GM18907 (cell line): ENCODE data around the gene PADI6.
"Not testable (repeated sequence)": the region's sequence is repeated elsewhere in the genome, so short reads cannot be mapped to it uniquely, and the experiment has no call there.

Experiments used
- ATAC-seq: cut with Tn5 transposase; IDR thresholded peaks from one replicate; pipeline ENCODE4 v1.9.1; 2021; ENCODE audit warnings: mild to moderate bottlenecking, moderate library complexity; ENCODE audit not compliant: unreplicated experiment

The PADI6 gene

GRCh38 chr1:17371896-17372295 is at the start of gene PADI6:
PADI6 (plus strand) TSS chr1:17372196; CDS start chr1:17372246, 50 bp downstream.
- no peak for ATAC-seq

DNA sequence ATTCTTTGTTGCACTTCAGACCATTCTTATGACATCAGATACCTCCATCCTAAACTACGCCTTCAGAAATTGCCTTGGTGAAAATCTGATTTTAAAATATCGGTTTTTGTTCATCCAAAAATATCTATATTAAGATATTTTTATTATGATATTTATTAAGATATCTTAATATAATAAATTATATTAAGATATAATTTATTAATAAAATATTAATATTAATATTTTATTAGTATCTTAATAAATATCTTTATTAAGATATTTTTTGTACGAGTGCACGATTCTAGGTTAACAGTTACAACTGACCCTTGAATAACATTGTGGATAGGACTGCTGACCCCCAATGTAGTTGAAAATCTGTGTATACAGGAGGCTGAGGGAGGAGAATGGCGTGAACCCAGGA is 43.1 kb upstream of the PADI6 start:
- ATAC-seq = no peak

- ATAC-seq = no peak
Measured at GRCh38 chr1:17329610-17330009, 42.4 kb upstream of the PADI6 start.

DNA sequence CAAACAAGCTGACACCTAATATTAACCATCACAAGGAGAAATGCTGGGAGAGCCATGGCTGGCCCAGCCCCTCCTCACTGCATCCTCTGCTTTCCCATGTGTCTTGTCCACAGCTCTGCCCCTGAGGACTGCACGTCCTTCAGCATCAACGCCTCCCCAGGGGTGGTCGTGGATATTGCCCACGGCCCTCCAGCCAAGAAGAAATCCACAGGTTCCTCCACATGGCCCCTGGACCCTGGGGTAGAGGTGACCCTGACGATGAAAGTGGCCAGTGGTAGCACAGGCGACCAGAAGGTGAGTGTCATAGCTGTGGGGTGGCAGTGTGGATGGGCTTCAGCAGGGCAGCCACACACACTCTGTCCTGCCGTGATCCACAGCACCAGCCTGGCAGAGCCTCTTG is 41.1 kb upstream of the PADI6 start:
- ATAC-seq = no peak

- no peak for ATAC-seq
Measured at GRCh38 chr1:17333081-17333480, 38.9 kb upstream of the PADI6 start.

DNA sequence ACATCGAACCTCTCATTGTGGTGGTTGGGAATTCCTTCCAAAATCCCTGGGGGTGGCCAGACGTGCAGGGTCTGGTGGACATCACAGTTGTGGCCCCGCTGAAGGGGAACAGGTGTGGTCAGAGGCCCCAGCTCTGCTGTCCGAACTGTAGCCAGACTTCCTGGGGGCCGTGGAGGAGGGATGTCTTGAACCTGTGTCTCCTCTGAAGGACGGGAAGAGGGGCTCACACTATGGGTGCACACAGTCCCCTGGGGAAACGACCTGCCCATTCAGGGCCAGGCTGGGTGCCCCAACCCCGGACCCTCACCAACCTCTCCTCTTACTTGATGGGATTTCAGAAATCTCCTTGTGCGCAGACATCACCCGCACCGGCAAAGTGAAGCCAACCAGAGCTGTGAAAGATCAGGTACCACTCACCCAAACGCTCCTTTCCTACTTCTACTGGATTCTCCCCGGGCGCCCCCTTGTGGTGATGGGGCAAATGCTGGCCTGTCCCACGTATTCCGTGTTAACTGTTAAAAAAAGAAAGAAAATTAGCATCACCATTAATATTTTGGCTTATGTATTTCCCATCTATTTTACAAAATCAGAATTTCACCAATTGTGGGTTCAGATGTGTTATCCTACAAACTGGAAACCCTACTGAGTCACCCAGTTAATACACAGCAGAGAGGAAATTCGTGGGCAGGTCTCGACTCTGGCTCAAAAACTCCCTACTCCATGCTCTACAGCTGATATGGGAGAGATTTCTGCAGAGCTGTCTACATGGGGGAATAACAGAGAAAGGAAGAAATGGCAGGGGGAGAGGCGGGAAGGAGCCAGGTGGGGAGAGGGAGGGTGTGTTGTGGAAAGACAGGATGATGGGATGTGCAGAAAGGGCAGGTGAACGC is 35.9 kb upstream of the PADI6 start:
- ATAC-seq = no peak

GRCh38 chr1:17338706-17339493 is 33.1 kb upstream of the PADI6 start:
- no peak for ATAC-seq

DNA sequence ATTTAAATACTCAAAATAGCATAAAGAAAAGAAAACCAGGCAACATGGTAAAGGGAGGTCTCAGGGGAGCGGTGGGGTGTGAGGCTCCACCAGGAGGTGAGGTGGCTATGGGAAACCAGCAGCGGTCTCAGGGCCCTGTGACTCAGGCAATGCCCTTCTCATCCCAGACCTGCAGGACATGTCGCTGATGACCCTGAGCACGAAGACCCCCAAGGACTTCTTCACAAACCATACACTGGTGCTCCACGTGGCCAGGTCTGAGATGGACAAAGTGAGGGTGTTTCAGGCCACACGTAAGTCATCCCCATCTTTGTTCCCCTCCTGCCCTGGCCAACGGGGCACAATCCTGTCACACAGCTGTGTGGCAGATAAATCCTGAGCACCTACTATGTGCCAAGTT is 32.5 kb upstream of the PADI6 start:
- ATAC-seq = no peak

GRCh38 chr1:17340358-17340757 is 31.6 kb upstream of the PADI6 start:
- no peak for ATAC-seq

DNA sequence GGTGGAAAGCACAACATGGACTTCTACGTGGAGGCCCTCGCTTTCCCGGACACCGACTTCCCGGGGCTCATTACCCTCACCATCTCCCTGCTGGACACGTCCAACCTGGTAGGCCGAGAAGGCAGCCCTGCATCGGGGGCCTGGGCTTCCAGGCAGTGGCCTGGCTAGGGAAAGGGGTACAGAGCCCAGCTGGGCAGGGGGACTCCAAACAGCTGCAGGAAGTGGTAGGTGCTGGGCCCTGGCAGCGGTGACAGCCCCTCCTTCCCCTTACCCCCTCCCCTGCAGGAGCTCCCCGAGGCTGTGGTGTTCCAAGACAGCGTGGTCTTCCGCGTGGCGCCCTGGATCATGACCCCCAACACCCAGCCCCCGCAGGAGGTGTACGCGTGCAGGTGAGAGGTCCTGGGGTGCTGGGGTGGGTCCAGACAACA is 30.0 kb upstream of the PADI6 start:
- no peak for ATAC-seq

GRCh38 chr1:17345506-17345905 is 26.5 kb upstream of the PADI6 start:
- ATAC-seq = not testable (repeated sequence)

GRCh38 chr1:17346046-17346789 is 25.8 kb upstream of the PADI6 start:
- ATAC-seq = no peak

- no peak for ATAC-seq
Measured at GRCh38 chr1:17347769-17348592, 24.0 kb upstream of the PADI6 start.

DNA sequence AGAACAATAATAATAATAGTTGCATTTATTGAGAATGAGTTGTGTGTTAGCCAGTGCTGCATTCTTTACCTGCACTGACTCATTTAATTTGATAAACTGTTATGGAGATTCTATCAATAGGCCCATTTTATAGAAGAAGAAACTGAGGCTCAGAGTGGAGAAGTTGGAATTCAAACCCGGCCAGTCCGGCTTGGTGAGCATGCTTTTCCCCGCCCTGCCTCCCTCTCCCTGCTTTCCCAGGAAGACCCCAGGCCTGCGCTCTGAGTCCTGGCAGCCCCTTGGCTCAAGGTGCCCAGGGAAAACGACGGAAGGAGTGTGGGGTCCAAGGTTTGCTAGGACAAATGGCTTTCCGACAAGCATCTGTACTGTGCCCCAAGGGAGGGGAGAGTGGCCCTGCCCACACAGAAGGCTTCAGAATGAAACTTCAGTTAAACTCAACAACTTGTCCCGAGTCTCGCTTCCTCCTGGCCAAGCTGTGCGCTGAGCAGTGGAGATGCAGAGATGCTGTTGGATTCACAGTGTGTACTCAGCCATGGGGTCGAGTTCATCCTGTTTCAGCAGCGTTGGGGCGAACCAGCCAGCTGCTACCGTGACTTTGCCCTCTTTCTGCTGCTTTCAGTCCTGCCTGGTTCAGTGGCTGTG is 23.3 kb upstream of the PADI6 start:
- no peak for ATAC-seq

- ATAC-seq = no peak
Measured at GRCh38 chr1:17350083-17350482, 21.9 kb upstream of the PADI6 start.

GRCh38 chr1:17350928-17351446 is 21.0 kb upstream of the PADI6 start:
- ATAC-seq = no peak

- no peak for ATAC-seq
Measured at GRCh38 chr1:17351598-17352324, 20.2 kb upstream of the PADI6 start.

GRCh38 chr1:17352419-17352909 is 19.5 kb upstream of the PADI6 start:
- no peak for ATAC-seq

GRCh38 chr1:17355898-17356297 is 16.1 kb upstream of the PADI6 start:
- ATAC-seq = no peak
